WTC11 (cell line): ENCODE measurements around the gene MAST4. TPM values are rescaled to one million over a fixed set of nuclear protein-coding genes. Genes with fewer than 3 reads are reported as not detected.

Experiments
- ATAC-seq: fragments of 200-7000 bp; cut with Tn5 transposase; 2 replicates; pipeline ENCODE4 v1.10.0; 2021; ENCODE audit warnings: mild to moderate bottlenecking, moderate library complexity
- CTCF ChIA-PET: fragments of 300-600 bp; sonication (Branson Sonifier 250); formaldehyde crosslinking; loops from one replicate; lab custom pipeline; 2021; ENCODE audit warnings: antibody characterized with exemption; lab: Charles Lee
- POLR2A ChIA-PET: fragments of 350-600 bp; sonication (Branson Sonifier 250); formaldehyde crosslinking; loops from one replicate; lab custom pipeline; 2021; ENCODE audit warnings: antibody characterized with exemption; lab: Charles Lee
- DNase-seq: peaks from one replicate; pipeline ENCODE4 v3.0.0; 2021; ENCODE audit warnings: low spot score
- H3K27ac Mint-ChIP-seq: 2 replicates; pipeline ENCODE4 v1.8.0; 2021; ENCODE audit warnings: mixed read lengths
- H3K27me3 Mint-ChIP-seq: 2 replicates; pipeline ENCODE4 v1.8.0; 2021; ENCODE audit warnings: low read depth, mild to moderate bottlenecking, moderate library complexity, mixed read lengths
- H3K36me3 Mint-ChIP-seq: 2 replicates; pipeline ENCODE4 v1.8.0; 2021; ENCODE audit warnings: mixed read lengths
- H3K4me1 Mint-ChIP-seq: 2 replicates; pipeline ENCODE4 v1.8.0; 2022; ENCODE audit warnings: mixed read lengths
- H3K4me3 Mint-ChIP-seq: 2 replicates; pipeline ENCODE4 v1.8.0; 2021; ENCODE audit warnings: mild to moderate bottlenecking, moderate library complexity, mixed read lengths
- H3K9me3 Mint-ChIP-seq: 2 replicates; pipeline ENCODE4 v1.8.0; 2021; ENCODE audit warnings: mixed read lengths
- AFF4 ChIP-seq: sonication (generic); formaldehyde crosslinking; IDR thresholded peaks from 2 replicates; pipeline ENCODE4 v1.8.1; 2023; ENCODE audit warnings: mild to moderate bottlenecking, missing genetic modification reagents, borderline replicate concordance
- CREM ChIP-seq: sonication (generic); formaldehyde crosslinking; IDR thresholded peaks from 2 replicates; pipeline ENCODE4 v1.8.1; 2022; ENCODE audit warnings: mild to moderate bottlenecking, missing genetic modification reagents, moderate library complexity
- E2F1 ChIP-seq: sonication (generic); formaldehyde crosslinking; IDR thresholded peaks from 2 replicates; pipeline ENCODE4 v1.8.0; 2022; ENCODE audit warnings: mild to moderate bottlenecking, missing genetic modification reagents
- ELF4 ChIP-seq: sonication (generic); formaldehyde crosslinking; IDR thresholded peaks from 2 replicates; pipeline ENCODE4 v1.8.1; 2022; ENCODE audit warnings: low read depth, mild to moderate bottlenecking, moderate library complexity, missing genetic modification reagents
- ETV6 ChIP-seq: sonication (generic); formaldehyde crosslinking; IDR thresholded peaks from 2 replicates; pipeline ENCODE4 v1.8.1; 2022; ENCODE audit warnings: mild to moderate bottlenecking, missing genetic modification reagents
- GRHL2 ChIP-seq: fragments of 250-450 bp; sonication (Bioruptor Pico); IDR thresholded peaks from 2 replicates; pipeline ENCODE4 v1.8.0; 2022; ENCODE audit warnings: mild to moderate bottlenecking, moderate library complexity; ENCODE audit not compliant: insufficient replicate concordance, severe bottlenecking
- GTF2I ChIP-seq: fragments of 250-450 bp; sonication (Bioruptor Pico); conservative IDR thresholded peaks from 2 replicates; pipeline ENCODE4 v1.4.0; 2021; ENCODE audit warnings: mild to moderate bottlenecking
- MYBL2 ChIP-seq: sonication (generic); formaldehyde crosslinking; IDR thresholded peaks from 2 replicates; pipeline ENCODE4 v1.8.1; 2023; ENCODE audit warnings: mild to moderate bottlenecking, moderate library complexity, missing genetic modification reagents
- PRRX2 ChIP-seq: fragments of 250-450 bp; sonication (Bioruptor Pico); IDR thresholded peaks from 2 replicates; pipeline ENCODE4 v1.8.0; 2021; ENCODE audit warnings: mild to moderate bottlenecking
- SOX15 ChIP-seq: fragments of 250-450 bp; sonication (Bioruptor Pico); IDR thresholded peaks from 2 replicates; pipeline ENCODE4 v1.9.0; 2021; ENCODE audit warnings: mild to moderate bottlenecking
- SP1 ChIP-seq: sonication (generic); formaldehyde crosslinking; conservative IDR thresholded peaks from 2 replicates; pipeline ENCODE4 v1.8.1; 2022; ENCODE audit warnings: missing genetic modification reagents
- TEAD1 ChIP-seq: sonication (generic); formaldehyde crosslinking; IDR thresholded peaks from 2 replicates; pipeline ENCODE4 v1.8.0; 2022; ENCODE audit warnings: mild to moderate bottlenecking, missing genetic modification reagents
- TEAD4 ChIP-seq: sonication (generic); formaldehyde crosslinking; IDR thresholded peaks from 2 replicates; pipeline ENCODE4 v1.8.0; 2022; ENCODE audit warnings: mild to moderate bottlenecking, missing genetic modification reagents
- ZBTB21 ChIP-seq: sonication (generic); formaldehyde crosslinking; IDR thresholded peaks from 2 replicates; pipeline ENCODE4 v1.8.1; 2023; ENCODE audit warnings: mild to moderate bottlenecking, missing genetic modification reagents, borderline replicate concordance
- ZNF121 ChIP-seq: sonication (generic); formaldehyde crosslinking; IDR thresholded peaks from 2 replicates; pipeline ENCODE4 v1.8.0; 2023; ENCODE audit warnings: missing genetic modification reagents
- total RNA-seq: library from RNA; stranded (reverse); gene quantifications from 3 replicates; pipeline ENCODE4 v1.2.3, GENCODE V29; 2021
- TF ChIP-seq, protein P1 (sequence below): sonication (generic); formaldehyde crosslinking; conservative IDR thresholded peaks from 2 replicates; pipeline ENCODE4 v1.8.1; 2023; ENCODE audit warnings: mild to moderate bottlenecking, low read depth, missing genetic modification reagents, moderate library complexity
- TF ChIP-seq, protein P2 (sequence below): sonication (generic); formaldehyde crosslinking; IDR thresholded peaks from 2 replicates; pipeline ENCODE4 v1.8.1; 2022; ENCODE audit warnings: mild to moderate bottlenecking, moderate library complexity, missing genetic modification reagents

The MAST4 gene
- total RNA-seq, 1 experiment from 2014 or later: 8.0 TPM

- TF ChIP-seq GRHL2: no peak
- TF ChIP-seq, protein P1, sequence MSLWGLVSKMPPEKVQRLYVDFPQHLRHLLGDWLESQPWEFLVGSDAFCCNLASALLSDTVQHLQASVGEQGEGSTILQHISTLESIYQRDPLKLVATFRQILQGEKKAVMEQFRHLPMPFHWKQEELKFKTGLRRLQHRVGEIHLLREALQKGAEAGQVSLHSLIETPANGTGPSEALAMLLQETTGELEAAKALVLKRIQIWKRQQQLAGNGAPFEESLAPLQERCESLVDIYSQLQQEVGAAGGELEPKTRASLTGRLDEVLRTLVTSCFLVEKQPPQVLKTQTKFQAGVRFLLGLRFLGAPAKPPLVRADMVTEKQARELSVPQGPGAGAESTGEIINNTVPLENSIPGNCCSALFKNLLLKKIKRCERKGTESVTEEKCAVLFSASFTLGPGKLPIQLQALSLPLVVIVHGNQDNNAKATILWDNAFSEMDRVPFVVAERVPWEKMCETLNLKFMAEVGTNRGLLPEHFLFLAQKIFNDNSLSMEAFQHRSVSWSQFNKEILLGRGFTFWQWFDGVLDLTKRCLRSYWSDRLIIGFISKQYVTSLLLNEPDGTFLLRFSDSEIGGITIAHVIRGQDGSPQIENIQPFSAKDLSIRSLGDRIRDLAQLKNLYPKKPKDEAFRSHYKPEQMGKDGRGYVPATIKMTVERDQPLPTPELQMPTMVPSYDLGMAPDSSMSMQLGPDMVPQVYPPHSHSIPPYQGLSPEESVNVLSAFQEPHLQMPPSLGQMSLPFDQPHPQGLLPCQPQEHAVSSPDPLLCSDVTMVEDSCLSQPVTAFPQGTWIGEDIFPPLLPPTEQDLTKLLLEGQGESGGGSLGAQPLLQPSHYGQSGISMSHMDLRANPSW (CRISPR knock-in tag): no peak
These were observed 367.4 kb downstream of the MAST4 start (continued) for GRCh38 chr5:66963559-66963971.

DNA sequence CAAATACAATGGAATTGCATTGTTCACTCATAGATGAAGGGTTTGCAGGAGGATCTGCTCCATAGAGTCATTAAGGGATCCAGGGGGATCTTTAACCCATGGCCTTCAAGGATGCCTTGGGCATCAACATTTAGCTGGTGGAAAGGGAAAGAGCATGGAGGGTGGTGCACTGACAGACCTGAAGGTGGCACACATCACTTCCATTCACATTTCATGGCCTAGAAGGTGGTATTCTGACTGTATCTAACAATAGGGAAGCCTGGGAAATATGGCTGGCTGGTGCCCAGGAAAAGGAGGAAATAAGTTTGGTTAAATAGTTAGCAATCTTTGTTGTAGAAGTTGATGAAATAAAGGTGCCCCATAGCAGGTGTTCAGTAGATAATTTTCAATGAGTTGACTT is 370.2 kb downstream of the MAST4 start:
- no peak for TF ChIP-seq SP1 (CRISPR knock-in tag)
- no peak for TF ChIP-seq ZBTB21 (CRISPR knock-in tag)
- 0 out of 2 replicates have a peak, but pooled peaks have one; percentile 18 for TF ChIP-seq ZNF121 (CRISPR knock-in tag)
- TF ChIP-seq, protein P2, sequence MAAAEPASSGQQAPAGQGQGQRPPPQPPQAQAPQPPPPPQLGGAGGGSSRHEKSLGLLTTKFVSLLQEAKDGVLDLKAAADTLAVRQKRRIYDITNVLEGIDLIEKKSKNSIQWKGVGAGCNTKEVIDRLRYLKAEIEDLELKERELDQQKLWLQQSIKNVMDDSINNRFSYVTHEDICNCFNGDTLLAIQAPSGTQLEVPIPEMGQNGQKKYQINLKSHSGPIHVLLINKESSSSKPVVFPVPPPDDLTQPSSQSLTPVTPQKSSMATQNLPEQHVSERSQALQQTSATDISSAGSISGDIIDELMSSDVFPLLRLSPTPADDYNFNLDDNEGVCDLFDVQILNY (CRISPR knock-in tag): no peak
- POLR2A ChIA-PET: no interaction called here
- ATAC-seq (no peak), DNase-seq (no peak)
- H3K27me3 Mint-ChIP-seq: no peaks in the 10 kb centered on the region
- H3K27ac Mint-ChIP-seq: no peak overlapping the region
- CTCF ChIA-PET: no interaction called here
- peaks cover 7% of the 10 kb centered on the region; the same call in 1 of the 2 replicates for H3K9me3 Mint-ChIP-seq
- no peak overlapping the region for H3K4me3 Mint-ChIP-seq
- no peaks in the 10 kb centered on the region for H3K36me3 Mint-ChIP-seq
- H3K4me1 Mint-ChIP-seq: peaks cover 17% of the 10 kb centered on the region

DNA sequence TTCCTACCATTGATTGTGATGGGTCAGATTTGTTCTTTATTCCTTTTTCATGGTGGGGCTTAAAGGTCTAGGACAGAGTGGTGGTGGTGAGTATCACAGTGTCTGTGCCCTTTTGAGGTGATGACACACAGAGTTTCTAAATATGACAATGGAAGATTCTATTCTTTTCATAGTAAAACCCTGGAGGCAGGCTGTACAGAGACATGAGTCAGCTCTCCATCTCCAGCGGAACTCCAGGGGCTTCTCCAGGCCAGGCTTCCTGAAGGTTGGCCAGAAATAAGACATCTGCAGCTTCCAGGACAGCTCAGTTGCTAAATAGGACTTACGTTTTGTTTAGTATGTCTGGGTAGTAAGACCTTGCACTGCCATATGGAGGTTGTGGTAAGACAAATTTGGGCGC is 370.9 kb downstream of the MAST4 start:
- peaks cover 7% of the 10 kb centered on the region; the same call in 1 of the 2 replicates for H3K9me3 Mint-ChIP-seq
- no peaks in the 10 kb centered on the region for H3K27me3 Mint-ChIP-seq
- peaks cover 15% of the 10 kb centered on the region for H3K4me1 Mint-ChIP-seq
- ATAC-seq (no peak), DNase-seq (no peak)
- no peak overlapping the region for H3K4me3 Mint-ChIP-seq
- TF ChIP-seq ELF4 (CRISPR knock-in tag) (no peak), PRRX2 (CRISPR knock-in tag) (no peak), TEAD1 (no peak), ETV6 (CRISPR knock-in tag) (no peak), SOX15 (CRISPR knock-in tag) (no peak), GTF2I (no peak), TEAD4 (CRISPR knock-in tag) (no peak), MYBL2 (CRISPR knock-in tag) (no peak), AFF4 (CRISPR knock-in tag) (no peak), CREM (CRISPR knock-in tag) (no peak), E2F1 (no peak)
- ChIA-PET POLR2A (no interaction called here), CTCF (no interaction called here)
- H3K27ac Mint-ChIP-seq: no peak overlapping the region
- no peaks in the 10 kb centered on the region for H3K36me3 Mint-ChIP-seq
